Gastroesophageal sphincter (tissue), 3 donors: ENCODE results near the gene PAPPA.

Source experiments
- EP300 ChIP-seq: sonication (generic); formaldehyde crosslinking; IDR thresholded peaks from one replicate; pipeline ENCODE4 v1.6.1; 2017; ENCODE audit warnings: antibody characterized with exemption, mild to moderate bottlenecking
- POLR2A ChIP-seq, 2 donors: fragments of 450-650 bp; IDR thresholded peaks; one replicate each; pipeline ENCODE4 v1.6.1; 2017; ENCODE audit warnings: antibody characterized with exemption in 2 of 2, mild to moderate bottlenecking in 2 of 2, moderate library complexity in 1 of 2
- TF ChIP-seq, protein P1 (sequence below), 4 experiments: fragments of 200-600 bp in 2 of 4; fragments of 450-650 bp in 2 of 4; sonication (generic) in 1 of 4; IDR thresholded peaks; one replicate each; pipeline ENCODE4 v1.5.1; 2017 to 2019; ENCODE audit warnings: antibody characterized with exemption in 4 of 4, mild to moderate bottlenecking in 2 of 4, moderate library complexity in 2 of 4

DNA sequence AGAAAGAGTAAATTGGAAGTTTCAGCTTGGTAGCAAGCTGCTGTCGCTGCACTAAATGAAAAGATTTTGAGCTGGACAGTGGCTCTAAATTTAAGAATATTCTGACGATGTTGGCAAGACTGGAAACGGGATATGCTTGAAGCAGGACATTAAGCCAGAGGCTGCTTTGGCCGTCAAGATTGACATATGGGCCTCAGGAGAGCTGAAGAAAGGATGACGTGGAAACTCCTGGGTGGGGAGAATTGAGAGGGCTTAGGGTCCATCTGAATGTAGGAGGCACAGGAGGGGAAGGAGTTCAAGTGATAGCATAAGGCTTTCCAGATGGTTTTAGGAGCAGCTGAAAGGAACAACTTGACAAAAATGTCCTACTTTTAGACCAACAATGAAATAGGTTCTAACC, 108.9 kb downstream of the PAPPA start:
- TF ChIP-seq, protein P1, sequence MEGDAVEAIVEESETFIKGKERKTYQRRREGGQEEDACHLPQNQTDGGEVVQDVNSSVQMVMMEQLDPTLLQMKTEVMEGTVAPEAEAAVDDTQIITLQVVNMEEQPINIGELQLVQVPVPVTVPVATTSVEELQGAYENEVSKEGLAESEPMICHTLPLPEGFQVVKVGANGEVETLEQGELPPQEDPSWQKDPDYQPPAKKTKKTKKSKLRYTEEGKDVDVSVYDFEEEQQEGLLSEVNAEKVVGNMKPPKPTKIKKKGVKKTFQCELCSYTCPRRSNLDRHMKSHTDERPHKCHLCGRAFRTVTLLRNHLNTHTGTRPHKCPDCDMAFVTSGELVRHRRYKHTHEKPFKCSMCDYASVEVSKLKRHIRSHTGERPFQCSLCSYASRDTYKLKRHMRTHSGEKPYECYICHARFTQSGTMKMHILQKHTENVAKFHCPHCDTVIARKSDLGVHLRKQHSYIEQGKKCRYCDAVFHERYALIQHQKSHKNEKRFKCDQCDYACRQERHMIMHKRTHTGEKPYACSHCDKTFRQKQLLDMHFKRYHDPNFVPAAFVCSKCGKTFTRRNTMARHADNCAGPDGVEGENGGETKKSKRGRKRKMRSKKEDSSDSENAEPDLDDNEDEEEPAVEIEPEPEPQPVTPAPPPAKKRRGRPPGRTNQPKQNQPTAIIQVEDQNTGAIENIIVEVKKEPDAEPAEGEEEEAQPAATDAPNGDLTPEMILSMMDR (IDR thresholded peaks at IDR 0.05), result no peak
- TF ChIP-seq POLR2A (IDR thresholded peaks at IDR 0.05), result no peak
- no peak for TF ChIP-seq EP300
